ENCODE measurements around the gene CSNK2A3. TPM values are rescaled to one million over a fixed set of nuclear protein-coding genes. Genes with fewer than 3 reads are reported as not detected.

Gene CSNK2A3
- total RNA-seq, 2 donors from 2014 or later = 0.57 to 0.64 TPM

DNA sequence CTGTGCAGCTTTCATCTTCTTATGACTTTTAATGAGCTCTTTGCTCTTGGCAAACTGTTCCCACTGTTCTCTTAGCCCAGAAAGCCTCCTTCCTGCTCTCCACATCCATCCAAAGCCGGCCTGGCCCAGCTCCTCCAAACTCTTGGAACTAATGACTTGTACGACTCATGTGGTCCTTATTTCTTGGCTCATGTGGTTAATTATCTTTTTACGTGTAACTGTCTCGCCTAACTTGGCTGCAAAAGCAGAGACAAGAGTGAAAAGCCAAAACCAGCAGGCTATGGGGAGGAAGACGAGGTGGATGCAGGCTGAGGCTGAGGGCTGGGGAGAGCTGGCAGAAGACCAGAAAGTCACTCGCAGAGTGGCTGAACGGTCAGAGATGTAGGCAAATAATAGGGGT is 5.5 kb downstream of the CSNK2A3 start:
- intact Hi-C loops (cut with DNase I) = no loop called here
- DNase-seq = peak; percentile 21
- H3K4me3 ChIP-seq = no peak overlapping the region

DNA sequence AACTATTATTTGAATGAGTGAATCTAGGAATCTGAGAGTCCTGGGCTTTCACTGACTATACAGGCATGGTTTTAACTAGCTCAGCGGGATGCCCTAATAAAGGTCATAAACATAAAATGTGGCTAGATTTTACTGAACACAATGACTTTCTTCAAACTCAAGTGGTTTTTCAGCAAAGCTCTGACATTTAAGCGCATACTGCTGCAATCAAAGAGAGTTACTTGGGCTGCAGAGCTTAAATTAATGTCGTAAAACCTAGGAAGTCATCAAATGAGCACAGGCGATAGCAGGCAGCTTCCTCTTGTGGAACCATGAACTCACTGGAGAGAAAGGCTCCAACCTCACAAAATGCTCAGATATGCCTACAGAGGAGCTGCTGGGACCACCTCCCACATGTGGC is 6.7 kb downstream of the CSNK2A3 start:
- intact Hi-C loops (cut with DNase I) = no loop called here
- TF ChIP-seq, protein P1, sequence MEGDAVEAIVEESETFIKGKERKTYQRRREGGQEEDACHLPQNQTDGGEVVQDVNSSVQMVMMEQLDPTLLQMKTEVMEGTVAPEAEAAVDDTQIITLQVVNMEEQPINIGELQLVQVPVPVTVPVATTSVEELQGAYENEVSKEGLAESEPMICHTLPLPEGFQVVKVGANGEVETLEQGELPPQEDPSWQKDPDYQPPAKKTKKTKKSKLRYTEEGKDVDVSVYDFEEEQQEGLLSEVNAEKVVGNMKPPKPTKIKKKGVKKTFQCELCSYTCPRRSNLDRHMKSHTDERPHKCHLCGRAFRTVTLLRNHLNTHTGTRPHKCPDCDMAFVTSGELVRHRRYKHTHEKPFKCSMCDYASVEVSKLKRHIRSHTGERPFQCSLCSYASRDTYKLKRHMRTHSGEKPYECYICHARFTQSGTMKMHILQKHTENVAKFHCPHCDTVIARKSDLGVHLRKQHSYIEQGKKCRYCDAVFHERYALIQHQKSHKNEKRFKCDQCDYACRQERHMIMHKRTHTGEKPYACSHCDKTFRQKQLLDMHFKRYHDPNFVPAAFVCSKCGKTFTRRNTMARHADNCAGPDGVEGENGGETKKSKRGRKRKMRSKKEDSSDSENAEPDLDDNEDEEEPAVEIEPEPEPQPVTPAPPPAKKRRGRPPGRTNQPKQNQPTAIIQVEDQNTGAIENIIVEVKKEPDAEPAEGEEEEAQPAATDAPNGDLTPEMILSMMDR (IDR thresholded peaks at IDR 0.05) = no peak
- Histone ChIP-seq H3K27ac (no peak overlapping the region), H3K4me3 (no peak overlapping the region), H3K4me1 (no peaks in the 10 kb centered on the region), H3K36me3 (no peaks in the 10 kb centered on the region), H3K9me3 (no peaks in the 10 kb centered on the region), H3K9ac (ENCODE audit: low read depth in 2 of 2, low read length in 2 of 2) (no peak overlapping the region), H3K27me3 (no peaks in the 10 kb centered on the region)
- DNase-seq = no peak

More for the DNA sequence above, 5.5 kb downstream of the CSNK2A3 start:
- TF ChIP-seq, protein P1 (IDR thresholded peaks at IDR 0.05) = no peak
- Histone ChIP-seq H3K9ac (ENCODE audit: low read depth in 2 of 2, low read length in 2 of 2) (no peak overlapping the region), H3K27me3 (no peaks in the 10 kb centered on the region), H3K36me3 (no peaks in the 10 kb centered on the region), H3K9me3 (no peaks in the 10 kb centered on the region), H3K27ac (no peak overlapping the region), H3K4me1 (no peaks in the 10 kb centered on the region)

DNA sequence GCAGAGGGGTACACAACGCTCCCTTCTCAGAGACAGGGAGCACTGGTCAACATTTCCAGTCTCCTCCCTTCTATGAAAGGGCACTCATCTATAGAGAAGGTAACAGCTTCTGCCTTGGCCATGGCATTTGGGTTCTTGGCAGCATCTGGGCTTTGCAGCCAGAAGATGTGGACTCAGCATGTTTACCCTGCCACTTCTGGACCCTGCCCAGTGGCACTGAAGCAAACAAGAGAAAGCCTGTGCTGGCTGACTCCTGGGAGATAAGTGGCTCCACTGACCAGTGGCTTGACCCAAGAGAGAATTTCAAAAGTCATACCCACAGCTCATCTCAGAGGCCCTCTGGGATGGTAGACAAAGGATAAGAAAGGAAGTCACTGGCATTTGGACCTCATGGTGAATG is 8.0 kb downstream of the CSNK2A3 start:
- Histone ChIP-seq H3K9me3 (no peaks in the 10 kb centered on the region), H3K4me3 (no peak overlapping the region), H3K27me3 (no peaks in the 10 kb centered on the region), H3K9ac (ENCODE audit: low read depth in 2 of 2, low read length in 2 of 2) (no peak overlapping the region), H3K4me1 (no peaks in the 10 kb centered on the region), H3K27ac (no peak overlapping the region), H3K36me3 (no peaks in the 10 kb centered on the region)
- TF ChIP-seq, protein P1 (IDR thresholded peaks at IDR 0.05) = no peak
- intact Hi-C loops (cut with DNase I) = no loop called here
- DNase-seq = no peak

DNA sequence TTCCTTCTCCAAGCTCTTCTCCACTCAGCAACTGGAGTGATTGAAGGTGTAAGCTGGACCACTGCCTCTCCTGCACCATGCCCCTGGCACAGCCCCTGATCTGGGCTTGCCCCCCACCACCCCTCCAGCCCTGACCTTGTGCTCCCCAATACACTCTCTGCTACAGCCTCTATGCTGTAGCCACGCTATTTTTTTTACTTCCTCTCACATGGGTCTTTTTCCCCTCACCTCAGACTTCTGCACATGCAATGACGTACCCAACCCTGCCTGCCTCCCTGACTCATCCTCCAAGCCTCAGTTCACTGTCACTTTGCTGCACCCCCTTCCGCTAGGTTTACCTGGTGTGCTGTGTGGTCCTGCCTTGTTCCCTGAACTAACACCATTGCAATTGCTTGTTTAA is 9.0 kb downstream of the CSNK2A3 start:
- Histone ChIP-seq H3K4me1 (no peaks in the 10 kb centered on the region), H3K9ac (ENCODE audit: low read depth in 2 of 2, low read length in 2 of 2) (no peak overlapping the region), H3K27ac (no peak overlapping the region), H3K4me3 (no peak overlapping the region), H3K36me3 (no peaks in the 10 kb centered on the region), H3K9me3 (no peaks in the 10 kb centered on the region), H3K27me3 (no peaks in the 10 kb centered on the region)
- TF ChIP-seq, protein P1 (IDR thresholded peaks at IDR 0.05) = no peak
- DNase-seq = no peak
- intact Hi-C loops (cut with DNase I) = no loop called here

DNA sequence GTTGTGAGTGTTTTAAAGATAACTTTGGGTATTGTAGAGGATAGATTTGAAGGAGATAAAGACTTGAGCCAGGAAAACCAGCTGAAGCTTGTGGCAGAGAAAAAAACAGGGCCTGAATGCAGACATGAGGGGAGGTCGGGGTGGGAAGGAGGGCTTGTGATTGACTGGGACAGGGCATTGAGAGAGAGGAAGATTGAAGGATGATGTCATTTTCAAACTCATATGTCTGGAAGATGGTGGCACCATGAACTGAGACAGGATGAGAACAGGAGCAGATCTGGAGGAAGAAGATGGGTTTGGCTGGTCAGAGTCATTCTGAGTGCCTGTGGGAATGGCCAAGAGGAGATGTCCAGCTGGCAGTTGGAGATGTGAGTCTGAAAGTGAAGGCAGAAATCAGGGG is 14.7 kb downstream of the CSNK2A3 start:
- no peaks in the 10 kb centered on the region for H3K9me3 ChIP-seq
- no peak overlapping the region for H3K4me3 ChIP-seq
- TF ChIP-seq, protein P1 (IDR thresholded peaks at IDR 0.05) = no peak
- H3K27ac ChIP-seq = no peak overlapping the region
- H3K4me1 ChIP-seq = no peaks in the 10 kb centered on the region
- no peaks in the 10 kb centered on the region for H3K36me3 ChIP-seq
- DNase-seq = no peak
- H3K27me3 ChIP-seq = no peaks in the 10 kb centered on the region
- no peak overlapping the region for H3K9ac ChIP-seq (ENCODE audit: low read depth in 2 of 2, low read length in 2 of 2)
- intact Hi-C loops (cut with DNase I) = no loop called here

DNA sequence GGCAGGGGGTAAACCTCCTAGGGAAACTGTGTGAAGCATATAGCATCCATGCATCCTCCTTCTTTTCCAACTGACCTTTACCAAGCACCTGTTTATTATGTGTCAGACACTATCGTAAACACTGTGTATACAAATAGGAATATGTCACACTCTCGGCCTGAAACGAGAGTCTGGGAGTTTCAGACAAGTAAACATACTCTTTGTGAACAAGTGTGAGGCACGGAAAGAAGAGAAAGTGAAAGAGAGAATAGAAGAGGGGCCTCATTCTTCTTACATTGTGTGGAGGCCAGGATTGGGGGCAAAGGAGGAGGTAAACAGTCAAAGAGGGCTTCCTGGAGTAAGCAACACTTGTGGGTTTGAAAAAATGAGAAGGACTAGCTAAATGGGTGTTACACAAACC is 16.4 kb downstream of the CSNK2A3 start:
- intact Hi-C loops (cut with DNase I) = no loop called here
- no peaks in the 10 kb centered on the region for H3K36me3 ChIP-seq
- H3K4me1 ChIP-seq = no peaks in the 10 kb centered on the region
- no peaks in the 10 kb centered on the region for H3K27me3 ChIP-seq
- H3K27ac ChIP-seq = no peak overlapping the region
- no peaks in the 10 kb centered on the region for H3K9me3 ChIP-seq
- H3K9ac ChIP-seq (ENCODE audit: low read depth in 2 of 2, low read length in 2 of 2) = no peak overlapping the region
- TF ChIP-seq, protein P1 (IDR thresholded peaks at IDR 0.05) = no peak
- no peak overlapping the region for H3K4me3 ChIP-seq
- DNase-seq = no peak
